Measurements from ENCODE around the gene SLC51B. TPM values are rescaled to one million over a fixed set of nuclear protein-coding genes. Genes with fewer than 3 reads are reported as not detected.
"Not testable (repeated sequence)": the region's sequence is repeated elsewhere in the genome, so short reads cannot be mapped to it uniquely, and the experiment has no call there.

SLC51B gene
- total RNA-seq, 1 donor: 0.10 TPM

DNA sequence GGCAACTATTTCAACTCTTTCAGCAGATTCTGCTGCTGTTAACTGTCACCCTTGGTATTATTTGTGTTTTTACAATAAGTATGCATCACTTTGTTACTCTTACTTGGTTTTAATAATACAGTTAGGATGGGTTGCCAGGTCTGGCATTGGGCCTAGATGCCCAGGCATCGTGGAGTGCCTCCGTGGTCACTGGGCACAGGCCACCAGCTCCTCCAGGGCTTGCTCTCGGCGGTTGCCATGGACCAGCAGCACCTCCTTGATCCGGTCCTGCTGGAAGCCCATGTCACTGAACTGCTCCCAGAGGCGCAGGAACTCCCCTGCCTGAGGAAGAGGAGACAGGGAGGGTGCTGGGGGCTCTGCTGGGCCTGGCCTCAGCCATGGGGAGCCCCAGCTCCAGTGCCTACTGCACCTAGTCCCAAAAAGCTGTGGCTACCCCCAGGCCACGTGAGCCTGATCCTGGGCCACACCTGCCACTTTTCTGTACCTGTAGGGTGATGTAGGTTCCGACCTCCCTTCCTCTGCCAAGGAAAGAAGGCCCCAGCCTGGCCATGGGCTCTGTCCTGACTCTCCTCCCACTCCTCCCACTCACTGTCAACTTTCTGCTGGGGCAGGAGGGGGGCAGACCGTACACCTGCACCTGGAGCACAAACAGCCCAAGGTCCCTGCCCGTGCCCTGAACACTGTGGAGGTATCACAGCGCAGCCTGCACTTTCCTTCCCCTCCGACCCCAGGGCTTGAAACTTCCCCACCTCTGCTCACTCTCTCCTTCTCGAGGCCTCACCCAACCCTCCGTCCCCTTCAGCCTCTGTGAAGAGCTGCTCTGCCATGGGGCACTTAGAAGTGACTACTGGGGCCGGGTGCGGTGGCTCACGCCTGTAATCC, 48.0 kb downstream of the SLC51B start:
- Histone ChIP-seq H3K9me3 (ENCODE audit: low read depth, low read length) (no peaks in the 10 kb centered on the region), H3K4me3 (ENCODE audit: low read length) (no peak overlapping the region), H3K27me3 (ENCODE audit: insufficient read depth, low read length) (no peaks in the 10 kb centered on the region), H3K4me1 (ENCODE audit: insufficient read depth, low read length) (no peaks in the 10 kb centered on the region)

DNA sequence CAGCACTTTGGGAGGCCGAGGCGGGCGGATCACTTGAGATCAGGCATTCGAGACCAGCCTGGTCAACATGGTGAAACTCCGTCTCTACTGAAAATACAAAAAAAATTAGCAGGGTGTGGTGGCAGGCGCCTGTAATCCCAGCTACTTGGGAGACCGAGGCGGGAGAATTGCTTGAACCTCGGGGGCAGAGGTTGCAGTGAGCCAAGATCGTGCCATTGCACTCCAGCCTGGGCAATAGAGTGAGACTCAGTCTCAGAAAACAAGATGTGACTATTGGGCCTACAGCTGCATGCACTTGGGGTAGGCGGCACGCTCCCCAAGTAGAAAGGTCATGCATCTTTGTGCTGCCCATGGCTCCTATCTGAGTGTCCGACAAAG, 48.6 kb downstream of the SLC51B start:
- H3K9me3 ChIP-seq (ENCODE audit: low read depth, low read length); H3K27me3 ChIP-seq (ENCODE audit: insufficient read depth, low read length); H3K4me1 ChIP-seq (ENCODE audit: insufficient read depth, low read length); H3K4me3 ChIP-seq (ENCODE audit: low read length): not testable (repeated sequence)

DNA sequence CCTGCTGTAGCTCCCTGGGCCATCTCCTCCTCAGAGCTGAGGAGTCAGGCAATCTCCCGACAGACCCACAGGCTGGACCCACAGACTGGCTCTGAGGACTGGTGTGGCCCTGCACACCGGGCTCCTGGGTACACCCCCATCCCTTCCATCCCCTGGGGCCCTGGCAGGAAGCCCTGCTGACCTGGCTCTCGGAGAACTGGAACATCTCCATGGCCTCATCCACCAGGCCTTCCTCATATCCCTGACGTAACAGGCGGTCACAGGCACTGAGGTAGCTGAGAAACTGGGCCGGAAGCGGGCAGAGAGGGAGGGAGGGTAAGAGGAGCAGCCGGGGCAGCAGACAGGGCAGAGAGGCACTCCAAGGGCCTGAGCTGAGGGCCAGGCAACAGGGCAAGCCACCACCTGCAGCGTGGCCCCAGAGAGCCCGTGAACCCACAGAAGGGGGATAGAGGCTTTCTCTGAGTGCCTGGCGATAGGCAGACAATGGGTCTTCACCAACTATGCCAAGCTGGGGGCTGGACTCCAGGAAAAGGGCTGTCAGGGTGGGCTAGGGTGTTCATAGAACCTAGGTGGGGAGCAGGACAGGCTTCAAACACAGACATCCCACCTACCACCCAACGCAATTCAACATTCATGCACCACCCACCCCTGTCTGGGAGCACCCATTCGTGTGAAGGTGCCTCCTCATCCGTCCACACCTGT, 49.3 kb downstream of the SLC51B start:
- H3K27me3 ChIP-seq (ENCODE audit: insufficient read depth, low read length): no peaks in the 10 kb centered on the region
- H3K4me1 ChIP-seq (ENCODE audit: insufficient read depth, low read length): no peaks in the 10 kb centered on the region
- H3K4me3 ChIP-seq (ENCODE audit: low read length): no peak overlapping the region
- H3K9me3 ChIP-seq (ENCODE audit: low read depth, low read length): no peaks in the 10 kb centered on the region

DNA sequence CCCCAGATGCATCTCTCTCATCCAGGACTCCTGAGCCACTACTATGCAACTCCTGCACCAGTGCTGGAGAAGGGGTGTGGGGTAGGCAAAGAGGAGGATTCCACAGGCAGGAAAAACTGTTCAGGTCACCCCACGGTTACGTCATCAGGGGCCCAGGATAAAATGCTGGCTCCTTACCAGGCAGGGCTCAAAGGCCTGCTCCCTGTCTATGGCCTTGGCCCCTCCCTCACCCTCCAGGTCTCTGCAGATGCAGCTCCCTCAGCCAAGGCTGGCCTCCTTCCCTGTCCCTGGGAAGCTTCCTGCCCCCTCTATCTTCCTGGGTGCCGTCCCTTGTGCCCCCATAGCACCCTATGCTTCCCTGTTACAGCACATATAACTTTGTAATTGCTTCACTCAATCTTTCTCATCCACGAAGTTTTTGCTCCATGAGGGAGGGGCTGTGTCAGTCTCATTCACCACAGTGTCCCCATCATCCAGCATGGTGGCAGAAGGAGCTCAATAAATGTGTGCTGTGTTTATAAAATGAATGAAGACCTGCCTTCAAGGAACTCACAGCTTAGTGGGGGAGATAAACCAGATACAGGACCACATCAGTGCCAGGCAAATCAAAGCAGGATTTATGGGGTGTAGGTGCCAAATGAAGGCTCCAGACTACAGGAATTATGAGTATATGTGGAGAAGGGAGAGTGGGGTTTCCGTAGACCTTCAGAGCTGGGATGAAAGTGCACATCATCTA, 50.0 kb downstream of the SLC51B start:
- Histone ChIP-seq H3K4me3 (ENCODE audit: low read length) (no peak overlapping the region), H3K4me1 (ENCODE audit: insufficient read depth, low read length) (no peaks in the 10 kb centered on the region), H3K9me3 (ENCODE audit: low read depth, low read length) (no peaks in the 10 kb centered on the region), H3K27me3 (ENCODE audit: insufficient read depth, low read length) (no peaks in the 10 kb centered on the region)

DNA sequence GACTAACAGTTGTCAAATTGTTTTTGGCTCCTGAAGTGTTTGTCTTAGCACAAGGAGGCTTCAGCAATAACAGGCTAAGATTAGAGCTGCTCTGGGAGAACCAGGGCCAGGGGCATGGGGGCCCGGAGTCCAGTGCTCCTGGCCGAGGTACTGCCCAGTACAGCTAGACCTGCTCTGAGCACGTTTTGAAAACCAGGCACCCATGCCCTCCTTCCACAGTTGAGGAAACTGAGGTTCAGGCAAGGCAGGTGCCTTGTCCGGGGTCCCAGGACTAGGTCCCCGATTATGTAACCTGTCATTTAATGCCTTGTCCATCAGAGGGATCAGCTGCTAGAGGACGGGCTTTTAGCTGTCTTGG, 50.5 kb downstream of the SLC51B start:
- Histone ChIP-seq H3K9me3 (ENCODE audit: low read depth, low read length) (no peaks in the 10 kb centered on the region), H3K4me1 (ENCODE audit: insufficient read depth, low read length) (peaks cover under 1% of the 10 kb centered on the region), H3K27me3 (ENCODE audit: insufficient read depth, low read length) (no peaks in the 10 kb centered on the region), H3K4me3 (ENCODE audit: low read length) (no peak overlapping the region)

DNA sequence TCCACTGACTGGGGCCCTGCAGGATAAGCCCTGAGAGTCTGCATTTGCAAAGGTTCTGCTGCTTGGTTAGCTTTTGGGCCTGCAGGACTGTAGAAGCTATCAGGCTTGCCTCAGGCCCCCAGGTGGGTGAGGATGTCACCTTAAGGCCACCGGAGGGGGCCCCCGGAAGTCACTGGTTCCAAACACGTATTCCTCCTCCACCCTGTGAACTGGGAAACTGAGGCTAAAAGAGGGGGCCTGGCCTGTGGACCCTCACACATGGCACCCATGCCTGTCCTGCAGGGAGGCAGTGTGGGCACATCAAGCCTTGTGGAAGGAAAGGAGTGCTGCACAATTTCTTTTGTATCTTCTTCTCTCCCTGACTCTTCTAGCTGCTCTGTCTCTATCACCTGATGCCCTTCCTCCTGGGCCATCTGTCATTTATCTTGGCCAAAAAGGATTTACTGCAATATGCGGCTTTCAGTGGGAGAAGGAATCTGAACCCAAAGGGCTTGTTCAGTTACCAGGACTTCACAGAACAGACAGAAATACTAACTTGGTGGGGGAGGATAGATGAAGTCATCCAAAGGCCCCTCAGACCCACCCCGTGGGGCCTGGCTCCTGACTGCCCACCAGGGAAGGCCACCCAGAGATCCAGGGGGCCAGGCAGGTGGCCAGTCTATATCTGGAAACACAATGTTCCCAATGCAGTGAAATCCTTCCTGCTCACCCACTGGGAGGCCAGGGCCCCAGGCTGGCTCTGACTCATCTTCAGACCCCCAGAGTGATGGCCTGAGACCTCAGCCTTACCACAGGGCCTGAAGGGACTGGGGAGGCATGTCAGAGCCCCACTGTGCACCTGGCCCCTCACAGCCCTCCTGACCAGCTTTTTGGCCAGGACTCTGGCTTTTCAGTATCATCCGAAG, 51.5 kb downstream of the SLC51B start:
- Histone ChIP-seq H3K4me1 (ENCODE audit: insufficient read depth, low read length) (peaks cover 9% of the 10 kb centered on the region), H3K4me3 (ENCODE audit: low read length) (no peak overlapping the region), H3K9me3 (ENCODE audit: low read depth, low read length) (no peaks in the 10 kb centered on the region), H3K27me3 (ENCODE audit: insufficient read depth, low read length) (no peaks in the 10 kb centered on the region)

DNA sequence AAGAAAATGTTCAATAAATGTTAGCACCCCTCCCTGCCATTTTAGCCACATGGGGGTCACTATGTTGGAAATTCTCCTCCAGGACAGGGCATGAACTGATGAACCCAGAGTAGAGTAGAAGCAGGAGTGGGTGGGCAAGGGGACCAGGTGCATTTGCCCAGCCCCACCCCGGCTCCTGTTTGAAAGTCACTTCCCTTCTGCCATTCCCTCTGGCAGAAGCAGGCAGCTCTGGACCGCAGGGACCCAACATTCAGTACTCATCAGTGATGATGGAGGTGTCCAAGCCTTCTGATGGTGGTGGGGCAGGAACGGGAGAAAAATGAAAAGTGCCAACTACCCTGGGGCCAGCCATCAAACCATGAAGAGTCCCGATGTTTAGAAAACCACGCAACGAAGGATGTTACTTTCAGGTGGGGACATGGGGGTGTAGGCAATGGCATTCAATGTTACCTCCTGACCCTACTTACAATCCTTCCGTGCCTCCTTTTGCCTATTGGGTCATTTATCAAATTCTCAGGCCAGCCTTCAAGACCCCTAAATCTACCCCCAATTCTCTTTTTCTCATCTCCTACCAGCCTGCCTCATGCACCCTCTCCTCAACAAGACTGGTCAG, 52.6 kb downstream of the SLC51B start:
- H3K9me3 ChIP-seq (ENCODE audit: low read depth, low read length): no peaks in the 10 kb centered on the region
- no peak overlapping the region for H3K4me3 ChIP-seq (ENCODE audit: low read length)
- H3K4me1 ChIP-seq (ENCODE audit: insufficient read depth, low read length): peaks cover 10% of the 10 kb centered on the region
- no peaks in the 10 kb centered on the region for H3K27me3 ChIP-seq (ENCODE audit: insufficient read depth, low read length)

DNA sequence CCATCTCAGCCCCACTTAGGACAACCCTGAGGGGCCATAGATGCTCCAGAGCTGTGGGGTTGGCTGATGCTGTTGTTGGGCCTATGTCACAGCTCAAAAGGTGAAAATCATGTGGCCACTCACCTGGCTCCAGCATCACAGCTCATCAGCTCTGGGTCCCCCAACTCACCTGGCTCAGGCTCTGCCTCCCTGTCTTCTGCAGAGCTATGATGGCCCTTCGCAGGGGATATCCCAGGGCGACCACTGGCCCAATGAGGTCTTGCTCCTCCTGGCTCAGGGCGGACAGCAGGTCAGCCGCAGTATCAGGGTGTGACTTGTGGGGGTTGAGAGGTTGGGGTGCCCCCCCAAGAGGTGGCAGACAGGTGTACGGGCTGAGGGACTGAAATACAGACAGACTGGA, 54.1 kb downstream of the SLC51B start:
- H3K27me3 ChIP-seq (ENCODE audit: insufficient read depth, low read length): no peaks in the 10 kb centered on the region
- H3K4me1 ChIP-seq (ENCODE audit: insufficient read depth, low read length): peaks cover 10% of the 10 kb centered on the region
- H3K9me3 ChIP-seq (ENCODE audit: low read depth, low read length): no peaks in the 10 kb centered on the region
- no peak overlapping the region for H3K4me3 ChIP-seq (ENCODE audit: low read length)

DNA sequence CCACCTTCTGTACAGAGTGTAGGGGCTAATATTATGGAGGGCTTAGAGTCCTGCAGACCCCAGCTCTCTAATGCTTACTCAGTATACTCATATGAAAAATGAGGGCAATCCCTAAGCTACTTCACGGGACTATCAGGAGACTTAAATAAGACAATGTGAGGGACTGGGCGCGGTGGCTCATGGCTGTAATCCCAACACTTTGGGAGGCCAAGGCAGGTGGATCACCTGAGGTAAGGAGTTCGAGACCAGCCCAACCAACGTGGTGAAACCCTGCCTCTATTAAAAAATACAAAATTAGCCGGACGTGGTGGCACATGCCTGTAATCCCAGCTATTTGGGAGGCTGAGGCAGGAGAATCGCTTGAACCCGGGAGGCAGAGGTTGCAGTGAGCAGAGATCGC, 54.6 kb downstream of the SLC51B start:
- not testable (repeated sequence) for H3K9me3 ChIP-seq (ENCODE audit: low read depth, low read length); H3K4me3 ChIP-seq (ENCODE audit: low read length); H3K27me3 ChIP-seq (ENCODE audit: insufficient read depth, low read length); H3K4me1 ChIP-seq (ENCODE audit: insufficient read depth, low read length)

DNA sequence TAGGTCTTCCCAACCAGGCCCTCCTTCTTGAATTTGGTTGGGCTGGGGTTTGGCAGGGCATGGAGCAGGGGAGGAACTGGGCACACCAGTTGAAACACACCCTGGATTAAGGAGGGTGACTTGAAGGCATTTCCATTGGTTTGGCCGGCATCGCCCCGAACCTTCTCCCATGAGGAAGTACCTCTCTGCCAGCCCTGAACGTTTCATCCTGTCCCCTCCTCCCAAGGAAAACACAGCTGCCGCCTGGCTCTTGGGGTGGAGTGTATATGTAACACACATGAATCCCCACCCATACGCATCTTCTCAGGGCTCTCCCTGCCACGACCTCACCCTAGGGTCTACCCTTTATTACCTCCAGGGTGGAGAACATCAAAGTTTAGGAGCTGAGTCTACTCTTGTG, 55.3 kb downstream of the SLC51B start:
- H3K9me3 ChIP-seq (ENCODE audit: low read depth, low read length): no peaks in the 10 kb centered on the region
- no peak overlapping the region for H3K4me3 ChIP-seq (ENCODE audit: low read length)
- H3K27me3 ChIP-seq (ENCODE audit: insufficient read depth, low read length): no peaks in the 10 kb centered on the region
- H3K4me1 ChIP-seq (ENCODE audit: insufficient read depth, low read length): peaks cover 10% of the 10 kb centered on the region

DNA sequence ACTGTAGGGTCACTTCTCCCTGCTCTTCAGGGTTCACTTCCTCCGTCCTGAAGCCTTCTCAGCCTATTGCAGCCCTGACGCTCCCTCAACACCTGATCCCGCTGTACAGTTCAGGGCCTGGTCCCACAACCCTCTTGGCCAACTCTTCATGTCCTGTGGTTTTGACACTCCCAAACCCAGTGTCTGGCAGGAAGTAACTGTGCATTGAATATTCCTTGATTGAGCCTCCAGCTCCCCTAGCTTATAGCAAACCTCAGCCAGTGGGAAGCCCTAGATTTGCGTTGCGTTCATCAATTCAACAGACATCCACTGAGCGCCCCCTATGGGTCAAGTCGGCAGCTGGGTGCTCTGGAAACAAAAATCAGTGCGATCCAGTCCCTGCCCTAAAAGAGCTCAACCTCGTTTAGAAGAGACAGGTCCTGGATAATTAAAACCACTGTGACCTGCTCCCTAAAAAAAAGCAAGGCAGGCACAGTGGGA, 56.3 kb downstream of the SLC51B start:
- H3K9me3 ChIP-seq (ENCODE audit: low read depth, low read length): no peaks in the 10 kb centered on the region
- H3K4me3 ChIP-seq (ENCODE audit: low read length): no peak overlapping the region

DNA sequence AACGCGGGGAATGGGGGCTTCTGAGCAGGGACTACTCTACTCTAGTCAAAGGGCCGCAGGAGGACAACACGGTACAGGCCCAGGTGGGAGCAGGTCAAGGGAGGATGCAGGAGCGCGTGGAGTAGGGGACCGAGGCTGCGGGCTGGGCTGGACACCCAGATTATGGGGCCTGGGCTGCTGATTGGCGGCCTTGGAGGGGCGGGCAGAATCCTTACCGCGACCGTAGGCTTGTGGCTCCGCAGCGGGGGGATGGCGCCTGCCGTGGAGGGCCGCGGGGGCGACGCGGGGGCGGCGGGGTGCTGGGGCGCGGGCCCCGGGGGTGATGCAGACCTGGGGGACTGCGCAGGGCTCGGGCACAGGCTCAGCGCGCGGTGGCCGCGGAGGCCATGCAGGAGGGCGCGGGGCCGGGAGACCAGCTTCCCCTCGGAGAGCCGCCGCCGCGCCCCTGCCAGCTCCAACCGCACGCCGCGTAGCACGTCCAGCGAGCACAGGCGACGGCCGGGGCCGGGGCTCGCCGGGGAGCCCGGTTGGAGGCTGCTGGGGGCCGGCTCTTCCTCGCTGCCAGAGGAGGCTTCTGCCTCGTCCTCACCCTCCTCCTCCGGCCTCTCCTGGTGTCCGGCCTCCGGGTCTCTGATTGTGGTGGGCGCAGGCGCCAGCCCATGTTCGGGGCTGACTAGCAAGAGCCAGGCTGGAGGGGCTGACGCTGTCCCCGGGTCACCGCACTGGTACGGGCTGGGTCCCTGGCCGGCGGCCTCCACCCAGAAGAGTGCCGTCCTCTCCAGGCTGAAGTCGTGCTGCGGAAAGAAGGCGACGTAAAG, 56.9 kb downstream of the SLC51B start:
- Histone ChIP-seq H3K9me3 (ENCODE audit: low read depth, low read length) (no peaks in the 10 kb centered on the region), H3K4me3 (ENCODE audit: low read length) (no peak overlapping the region), H3K27me3 (ENCODE audit: insufficient read depth, low read length) (no peaks in the 10 kb centered on the region)

More for the DNA sequence above, 56.3 kb downstream of the SLC51B start:
- no peaks in the 10 kb centered on the region for H3K27me3 ChIP-seq (ENCODE audit: insufficient read depth, low read length)
- H3K4me1 ChIP-seq (ENCODE audit: insufficient read depth, low read length): peaks cover 10% of the 10 kb centered on the region

DNA sequence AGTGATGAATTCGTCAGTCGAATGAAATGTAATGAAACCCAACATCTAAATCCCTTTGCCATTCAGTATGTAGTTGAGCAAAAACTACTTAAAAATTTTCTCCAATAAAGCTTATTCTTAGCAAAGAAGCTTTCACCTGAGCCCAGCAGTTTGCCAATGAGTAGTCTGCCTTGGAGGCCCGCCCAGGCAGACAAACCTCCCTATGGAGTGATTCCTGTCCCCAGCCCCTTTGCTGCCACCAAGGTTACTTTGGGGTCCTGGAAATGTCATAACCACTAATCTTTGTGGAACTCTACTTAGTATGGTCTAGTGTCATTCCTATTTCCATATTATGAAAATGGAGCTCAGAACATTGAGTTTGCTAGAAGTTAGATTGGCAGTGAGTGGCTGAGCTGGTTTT, 57.7 kb downstream of the SLC51B start:
- peaks cover 10% of the 10 kb centered on the region for H3K4me1 ChIP-seq (ENCODE audit: insufficient read depth, low read length)
- no peaks in the 10 kb centered on the region for H3K27me3 ChIP-seq (ENCODE audit: insufficient read depth, low read length)
- H3K4me3 ChIP-seq (ENCODE audit: low read length): no peak overlapping the region
- H3K9me3 ChIP-seq (ENCODE audit: low read depth, low read length): no peaks in the 10 kb centered on the region

More for the DNA sequence above, 56.9 kb downstream of the SLC51B start:
- peaks cover 10% of the 10 kb centered on the region for H3K4me1 ChIP-seq (ENCODE audit: insufficient read depth, low read length)
